Suprapubic skin (tissue), 3 donors: ENCODE data around the gene WDR83.

Experiments used
- EP300 ChIP-seq: sonication (generic); formaldehyde crosslinking; IDR thresholded peaks from one replicate; pipeline ENCODE4 v1.6.1; 2017; ENCODE audit warnings: antibody characterized with exemption
- TF ChIP-seq, protein P1 (sequence below), 2 donors: fragments of 200-600 bp in 1 of 2; fragments of 450-650 bp in 1 of 2; sonication (generic) in 1 of 2; IDR thresholded peaks; one replicate each; pipeline ENCODE4 v1.5.1; 2016 to 2019; ENCODE audit warnings: antibody characterized with exemption in 2 of 2, mild to moderate bottlenecking in 1 of 2, moderate library complexity in 1 of 2

DNA sequence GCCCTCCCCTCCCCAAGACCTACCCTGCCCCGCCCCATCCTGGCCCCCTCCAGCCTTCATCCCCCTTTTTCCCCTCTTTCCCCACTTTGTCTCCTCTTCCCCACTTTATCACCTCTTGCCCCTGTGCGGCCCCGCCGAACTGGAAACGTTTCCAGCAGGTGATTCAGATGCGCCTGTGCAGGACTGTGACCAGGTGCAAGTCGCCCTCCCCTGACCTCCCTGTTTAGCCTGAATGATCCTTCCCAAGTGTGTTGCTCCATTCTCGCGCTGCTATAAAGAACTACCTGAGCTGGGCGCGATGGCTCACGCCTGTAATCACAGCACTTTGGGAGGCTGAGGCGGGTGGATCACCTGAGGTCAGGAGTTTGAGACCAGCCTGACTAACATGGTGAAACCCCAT is 30.0 kb upstream of the WDR83 start:
- TF ChIP-seq, protein P1, sequence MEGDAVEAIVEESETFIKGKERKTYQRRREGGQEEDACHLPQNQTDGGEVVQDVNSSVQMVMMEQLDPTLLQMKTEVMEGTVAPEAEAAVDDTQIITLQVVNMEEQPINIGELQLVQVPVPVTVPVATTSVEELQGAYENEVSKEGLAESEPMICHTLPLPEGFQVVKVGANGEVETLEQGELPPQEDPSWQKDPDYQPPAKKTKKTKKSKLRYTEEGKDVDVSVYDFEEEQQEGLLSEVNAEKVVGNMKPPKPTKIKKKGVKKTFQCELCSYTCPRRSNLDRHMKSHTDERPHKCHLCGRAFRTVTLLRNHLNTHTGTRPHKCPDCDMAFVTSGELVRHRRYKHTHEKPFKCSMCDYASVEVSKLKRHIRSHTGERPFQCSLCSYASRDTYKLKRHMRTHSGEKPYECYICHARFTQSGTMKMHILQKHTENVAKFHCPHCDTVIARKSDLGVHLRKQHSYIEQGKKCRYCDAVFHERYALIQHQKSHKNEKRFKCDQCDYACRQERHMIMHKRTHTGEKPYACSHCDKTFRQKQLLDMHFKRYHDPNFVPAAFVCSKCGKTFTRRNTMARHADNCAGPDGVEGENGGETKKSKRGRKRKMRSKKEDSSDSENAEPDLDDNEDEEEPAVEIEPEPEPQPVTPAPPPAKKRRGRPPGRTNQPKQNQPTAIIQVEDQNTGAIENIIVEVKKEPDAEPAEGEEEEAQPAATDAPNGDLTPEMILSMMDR (IDR thresholded peaks at IDR 0.05), result no peak
- TF ChIP-seq EP300, result no peak
